Peyer's patch (tissue), 4 donors: Measurements from ENCODE around the gene NAV1. TPM values are rescaled to one million over a fixed set of nuclear protein-coding genes. Genes with fewer than 3 reads are reported as not detected.

Experiments used
- DNase-seq, 3 donors: peaks; one replicate each; pipeline ENCODE4 v3.0.0-alpha.2; 2017 to 2019
- H3K27ac ChIP-seq, 4 donors: fragments of 200-600 bp; sonication (generic); one replicate each; pipeline ENCODE4 v1.5.1; 2016 to 2019
- H3K27me3 ChIP-seq, 2 donors: fragments of 200-600 bp; sonication (generic); one replicate each; pipeline ENCODE4 v1.5.1; 2019
- H3K36me3 ChIP-seq, 3 donors: fragments of 200-600 bp; sonication (generic); one replicate each; pipeline ENCODE4 v1.5.1; 2016 to 2019
- H3K4me1 ChIP-seq, 4 donors: fragments of 200-600 bp; sonication (generic); one replicate each; pipeline ENCODE4 v1.5.1; 2016 to 2019
- H3K4me3 ChIP-seq, 4 donors: fragments of 200-600 bp; sonication (generic); 1 replicate in 3 of 4; 2 replicates in 1 of 4; pipeline ENCODE4 v1.5.1; 2016 to 2019; ENCODE audit warnings: mild to moderate bottlenecking in 1 of 4
- H3K9me3 ChIP-seq, 4 donors: fragments of 200-600 bp; sonication (generic); one replicate each; pipeline ENCODE4 v1.5.1; 2016 to 2019; ENCODE audit warnings: mild to moderate bottlenecking in 1 of 4
- POLR2A ChIP-seq, 2 donors: fragments of 450-650 bp; IDR thresholded peaks; one replicate each; pipeline ENCODE4 v1.5.1; 2017; ENCODE audit warnings: antibody characterized with exemption in 2 of 2, mild to moderate bottlenecking in 2 of 2, moderate library complexity in 2 of 2
- total RNA-seq, 4 donors: library from RNA; depleted of rRNA; stranded (reverse); fragments of >200 nt; gene quantifications; one replicate each; pipeline ENCODE4 v1.1.0, GENCODE V29; 2016
- TF ChIP-seq, protein P1 (sequence below), 6 experiments: fragments of 450-650 bp in 4 of 6; fragments of 200-600 bp in 2 of 6; sonication (generic) in 1 of 6; IDR thresholded peaks; one replicate each; pipeline ENCODE4 v1.5.1; 2017 to 2019; ENCODE audit warnings: antibody characterized with exemption in 6 of 6, mild to moderate bottlenecking in 3 of 6, moderate library complexity in 1 of 6

Gene NAV1
- total RNA-seq, 4 donors from 2014 or later = 6.7 to 47.9 (median 14.9) TPM

DNA sequence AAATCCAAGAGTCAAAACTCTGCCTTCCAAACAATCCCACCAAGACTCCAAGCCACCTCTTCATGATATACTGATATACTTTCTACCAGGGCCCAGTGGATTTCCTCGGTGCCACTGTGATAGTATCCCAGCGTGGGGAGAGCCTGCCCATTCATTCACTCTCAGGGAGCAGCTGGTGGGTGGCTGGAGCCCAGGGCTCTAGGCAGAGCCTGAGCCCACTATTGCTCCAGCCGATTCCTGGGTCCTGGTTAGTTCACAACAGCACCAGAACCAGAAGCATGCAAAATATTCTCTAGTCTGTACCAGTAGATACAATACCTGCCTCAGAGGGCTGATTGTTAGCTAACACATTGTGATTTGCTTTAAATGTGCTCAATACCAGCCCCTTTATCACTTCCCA is 32.8 kb upstream of the NAV1 start:
- Histone ChIP-seq H3K36me3 (no peaks in the 10 kb centered on the region), H3K27ac (peak overlapping the region; percentile 83 to 96 (median 92)), H3K9me3 (no peaks in the 10 kb centered on the region), H3K4me3 (peak overlapping the region; percentile 64 to 90 (median 83)), H3K27me3 (no peaks in the 10 kb centered on the region), H3K4me1 (peaks cover 3 to 54% (median 7%) of the 10 kb centered on the region in 4 donors)
- TF ChIP-seq POLR2A (IDR thresholded peaks at IDR 0.05) = no peak
- TF ChIP-seq, protein P1, sequence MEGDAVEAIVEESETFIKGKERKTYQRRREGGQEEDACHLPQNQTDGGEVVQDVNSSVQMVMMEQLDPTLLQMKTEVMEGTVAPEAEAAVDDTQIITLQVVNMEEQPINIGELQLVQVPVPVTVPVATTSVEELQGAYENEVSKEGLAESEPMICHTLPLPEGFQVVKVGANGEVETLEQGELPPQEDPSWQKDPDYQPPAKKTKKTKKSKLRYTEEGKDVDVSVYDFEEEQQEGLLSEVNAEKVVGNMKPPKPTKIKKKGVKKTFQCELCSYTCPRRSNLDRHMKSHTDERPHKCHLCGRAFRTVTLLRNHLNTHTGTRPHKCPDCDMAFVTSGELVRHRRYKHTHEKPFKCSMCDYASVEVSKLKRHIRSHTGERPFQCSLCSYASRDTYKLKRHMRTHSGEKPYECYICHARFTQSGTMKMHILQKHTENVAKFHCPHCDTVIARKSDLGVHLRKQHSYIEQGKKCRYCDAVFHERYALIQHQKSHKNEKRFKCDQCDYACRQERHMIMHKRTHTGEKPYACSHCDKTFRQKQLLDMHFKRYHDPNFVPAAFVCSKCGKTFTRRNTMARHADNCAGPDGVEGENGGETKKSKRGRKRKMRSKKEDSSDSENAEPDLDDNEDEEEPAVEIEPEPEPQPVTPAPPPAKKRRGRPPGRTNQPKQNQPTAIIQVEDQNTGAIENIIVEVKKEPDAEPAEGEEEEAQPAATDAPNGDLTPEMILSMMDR (IDR thresholded peaks at IDR 0.05) = no peak
- no peak for DNase-seq

DNA sequence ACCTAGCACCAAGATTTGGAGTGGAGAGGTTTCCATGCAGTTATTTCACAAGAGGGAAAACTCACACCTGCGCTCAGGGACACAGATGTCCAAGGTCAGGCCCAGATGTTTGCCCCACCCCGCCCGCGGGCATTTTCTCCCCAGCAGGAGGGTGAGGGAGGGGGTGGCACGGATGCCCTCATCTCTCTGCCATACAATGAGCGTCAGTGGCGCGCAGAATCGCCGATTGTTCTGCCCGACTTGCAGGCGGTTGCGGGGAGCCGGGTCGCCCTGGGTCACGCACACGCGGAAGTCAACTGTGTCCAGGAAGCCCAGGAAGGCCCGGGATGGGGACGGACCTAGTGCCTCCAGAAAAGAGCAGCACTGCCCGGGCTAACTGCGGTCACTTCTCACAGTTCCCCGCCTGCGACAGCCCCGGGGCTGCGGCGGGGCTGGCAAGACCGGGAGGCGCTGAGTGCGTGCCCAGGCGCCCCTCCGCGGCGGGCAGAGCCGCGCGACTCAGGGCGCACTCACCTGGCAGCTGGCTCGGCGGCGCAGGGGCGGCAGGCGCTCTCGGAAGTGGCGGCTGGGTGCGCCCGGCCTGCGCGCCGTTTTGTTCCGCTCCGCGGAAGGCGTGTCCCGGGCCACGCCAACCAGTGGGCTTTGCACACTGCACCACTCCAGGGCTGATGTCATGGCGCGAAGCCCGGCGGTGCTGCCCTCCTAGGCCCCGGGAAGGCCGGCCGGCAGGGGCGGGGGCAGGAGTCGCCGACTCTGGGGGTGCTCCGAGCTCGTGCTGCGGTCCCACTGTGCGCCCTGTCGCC is 32.2 kb upstream of the NAV1 start, which contains the start of gene CSRP1:
CSRP1 (minus strand) TSS at position 567 of the 803 bp plus-strand sequence. CDS start 10,820 bp downstream, outside the sequence.
- Histone ChIP-seq H3K27ac (peak within 1 kb of the TSS; percentile 83 to 96 (median 92)), H3K36me3 (no peaks in the 10 kb centered on the region), H3K4me1 (peaks cover 3 to 49% (median 7%) of the 10 kb centered on the region in 4 donors), H3K27me3 (no peaks in the 10 kb centered on the region), H3K4me3 (peak within 1 kb of the TSS; percentile 64 to 90 (median 83)), H3K9me3 (no peaks in the 10 kb centered on the region)
- peak; percentile 65 to 94 (median 91) for DNase-seq
- TF ChIP-seq POLR2A (IDR thresholded peaks at IDR 0.05) = peak; percentile 88 to 94
- TF ChIP-seq, protein P1 (IDR thresholded peaks at IDR 0.05) = peak in 3 of 6 experiments; percentile 7 to 30 (median 18)

- Histone ChIP-seq H3K27me3 (no peaks in the 10 kb centered on the region), H3K4me3 (peak overlapping the region; percentile 64 to 90 (median 83)), H3K36me3 (no peaks in the 10 kb centered on the region), H3K4me1 (peaks cover 3 to 49% (median 7%) of the 10 kb centered on the region in 4 donors), H3K27ac (peak overlapping the region; percentile 83 to 96 (median 92)), H3K9me3 (no peaks in the 10 kb centered on the region)
- DNase-seq = no peak
- TF ChIP-seq, protein P1 (IDR thresholded peaks at IDR 0.05) = no peak
- no peak for TF ChIP-seq POLR2A (IDR thresholded peaks at IDR 0.05)
Observed at GRCh38 chr1:201507360-201507675, 31.6 kb upstream of the NAV1 start.

GRCh38 chr1:201508809-201509208 is 30.1 kb upstream of the NAV1 start:
- H3K27me3 ChIP-seq = no peaks in the 10 kb centered on the region
- no peak overlapping the region for H3K4me3 ChIP-seq
- H3K27ac ChIP-seq = peak overlapping the region in 2 of 4 donors; percentile 23 to 96
- H3K9me3 ChIP-seq = no peaks in the 10 kb centered on the region
- no peaks in the 10 kb centered on the region for H3K36me3 ChIP-seq
- H3K4me1 ChIP-seq = peaks cover 3 to 44% (median 9%) of the 10 kb centered on the region in 4 donors
- no peak for DNase-seq
- TF ChIP-seq, protein P1 (IDR thresholded peaks at IDR 0.05) = no peak
- no peak for TF ChIP-seq POLR2A (IDR thresholded peaks at IDR 0.05)

- H3K36me3 ChIP-seq = no peaks in the 10 kb centered on the region
- TF ChIP-seq, protein P1 (IDR thresholded peaks at IDR 0.05) = no peak
- no peak for TF ChIP-seq POLR2A (IDR thresholded peaks at IDR 0.05)
- no peaks in the 10 kb centered on the region for H3K9me3 ChIP-seq
- H3K27me3 ChIP-seq = no peaks in the 10 kb centered on the region
- no peak overlapping the region for H3K4me3 ChIP-seq
- H3K27ac ChIP-seq = peak overlapping the region in 1 of 4 donors; percentile 96
- DNase-seq = no peak
- peaks cover 3 to 37% (median 9%) of the 10 kb centered on the region in 4 donors for H3K4me1 ChIP-seq
Observed at GRCh38 chr1:201509601-201510374, 29.1 kb upstream of the NAV1 start.
